Measurements from ENCODE around the gene SLC27A5.

- TF ChIP-seq CTCF (IDR thresholded peaks at IDR 0.05) (no peak), POLR2A (IDR thresholded peaks at IDR 0.05) (no peak)
These were observed 29.4 kb downstream of the SLC27A5 start for GRCh38 chr19:58482372-58482771.
